ENCODE data around the gene STOX1.

DNA sequence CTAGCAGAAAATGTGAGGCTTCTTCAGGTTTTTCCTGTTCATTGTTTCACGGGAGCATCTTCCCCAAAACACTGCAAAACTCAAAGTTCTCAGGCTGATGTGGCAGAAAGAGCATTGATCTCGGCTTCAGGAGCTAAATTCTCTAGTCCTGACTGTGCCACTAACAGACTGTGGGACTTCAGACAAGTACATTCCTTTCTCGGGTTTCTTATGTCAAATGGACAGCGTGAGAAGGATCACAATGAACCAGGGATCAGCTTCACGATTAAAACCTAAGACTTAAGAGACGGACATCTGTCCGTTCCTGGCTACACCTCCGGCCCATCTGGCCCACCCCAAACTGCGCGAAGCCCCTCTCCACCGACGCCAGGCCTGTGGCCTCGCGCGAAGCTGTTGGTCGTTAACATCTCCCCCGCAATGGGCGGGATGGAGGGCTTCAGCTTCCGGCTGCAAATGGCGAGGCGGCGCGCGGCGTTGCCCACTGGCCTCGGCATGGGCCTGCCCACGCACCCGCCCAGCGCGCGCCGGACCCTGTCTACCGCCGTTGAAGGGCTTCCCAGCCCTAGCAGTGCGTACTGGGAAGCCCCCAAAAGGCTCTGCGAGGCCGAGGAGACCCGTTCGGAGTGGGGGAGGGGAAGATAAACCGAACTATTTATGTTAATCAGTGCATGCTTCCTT lies 73.2 kb downstream of the STOX1 start:
- TF ChIP-seq GATA3 (IDR thresholded peaks at IDR 0.05; ENCODE audit: low read depth, low read length) (no peak), GATA2 (IDR thresholded peaks at IDR 0.05; ENCODE audit: low read depth, low read length) (no peak)

Measured in SH-SY5Y (cell line).